ENCODE data around the gene SFXN2.
"Not testable (repeated sequence)": the region's sequence is repeated elsewhere in the genome, so short reads cannot be mapped to it uniquely, and the experiment has no call there.

SFXN2 gene

GRCh38 chr10:102679596-102679995 lies 34.8 kb upstream of the SFXN2 start:
- DNase-seq (ENCODE audit: low read depth in 2 of 3, low spot score in 1 of 3): no peak

GRCh38 chr10:102681696-102682095 lies 32.7 kb upstream of the SFXN2 start:
- DNase-seq (ENCODE audit: low read depth in 2 of 3, low spot score in 1 of 3): no peak

- DNase-seq (ENCODE audit: low read depth in 2 of 3, low spot score in 1 of 3): no peak
Observed at GRCh38 chr10:102682416-102682815, 32.0 kb upstream of the SFXN2 start.

GRCh38 chr10:102682981-102683380 lies 31.5 kb upstream of the SFXN2 start:
- DNase-seq (ENCODE audit: low read depth in 2 of 3, low spot score in 1 of 3): no peak

- no peak for DNase-seq (ENCODE audit: low read depth in 2 of 3, low spot score in 1 of 3)
Observed at GRCh38 chr10:102683736-102684135, 30.7 kb upstream of the SFXN2 start.

- DNase-seq (ENCODE audit: low read depth in 2 of 3, low spot score in 1 of 3): no peak
Observed at GRCh38 chr10:102691285-102692066, 23.0 kb upstream of the SFXN2 start.

- DNase-seq (ENCODE audit: low read depth in 2 of 3, low spot score in 1 of 3): not testable (repeated sequence)
Observed at GRCh38 chr10:102695401-102695800, 19.0 kb upstream of the SFXN2 start.

- no peak for DNase-seq (ENCODE audit: low read depth in 2 of 3, low spot score in 1 of 3)
Observed at GRCh38 chr10:102696736-102697135, 17.7 kb upstream of the SFXN2 start.

GRCh38 chr10:102698894-102699293 lies 15.5 kb upstream of the SFXN2 start:
- no peak for DNase-seq (ENCODE audit: low read depth in 2 of 3, low spot score in 1 of 3)

- no peak for DNase-seq (ENCODE audit: low read depth in 2 of 3, low spot score in 1 of 3)
Observed at GRCh38 chr10:102701272-102701671, 13.2 kb upstream of the SFXN2 start.

- no peak for DNase-seq (ENCODE audit: low read depth in 2 of 3, low spot score in 1 of 3)
Observed at GRCh38 chr10:102701796-102702195, 12.6 kb upstream of the SFXN2 start.

GRCh38 chr10:102702742-102703141 lies 11.7 kb upstream of the SFXN2 start:
- no peak for DNase-seq (ENCODE audit: low read depth in 2 of 3, low spot score in 1 of 3)

- no peak for DNase-seq (ENCODE audit: low read depth in 2 of 3, low spot score in 1 of 3)
Observed at GRCh38 chr10:102704915-102705314, 9.5 kb upstream of the SFXN2 start.

GRCh38 chr10:102705531-102705930 lies 8.9 kb upstream of the SFXN2 start:
- no peak for DNase-seq (ENCODE audit: low read depth in 2 of 3, low spot score in 1 of 3)

GRCh38 chr10:102710609-102711008 lies 3.8 kb upstream of the SFXN2 start:
- DNase-seq (ENCODE audit: low read depth in 2 of 3, low spot score in 1 of 3): no peak

- no peak for DNase-seq (ENCODE audit: low read depth in 2 of 3, low spot score in 1 of 3)
Observed at GRCh38 chr10:102712089-102712488, 2.3 kb upstream of the SFXN2 start.

- DNase-seq (ENCODE audit: low read depth in 2 of 3, low spot score in 1 of 3): no peak
Observed at GRCh38 chr10:102712843-102713538, 1.4 kb upstream of the SFXN2 start.

- DNase-seq (ENCODE audit: low read depth in 2 of 3, low spot score in 1 of 3): peak in 1 of 3 donors; percentile 66
Observed at GRCh38 chr10:102713539-102713813, 960 bp upstream of the SFXN2 start.

GRCh38 chr10:102713814-102714620 lies 419 bp upstream of the SFXN2 start, which contains the start of gene ARL3:
Gene ARL3, minus strand, starts transcription at chr10:102714397. Its CDS starts 122 bp downstream, at chr10:102714275.
- peak; percentile 94 to 99 (median 98) for DNase-seq (ENCODE audit: low read depth in 2 of 3, low spot score in 1 of 3)

GRCh38 chr10:102715880-102716279 lies 1.4 kb downstream of the SFXN2 start:
- DNase-seq (ENCODE audit: low read depth in 2 of 3, low spot score in 1 of 3): no peak

GRCh38 chr10:102716900-102717565 lies 2.6 kb downstream of the SFXN2 start:
- DNase-seq (ENCODE audit: low read depth in 2 of 3, low spot score in 1 of 3): not testable (repeated sequence)

Measured in stimulated activated CD4-positive, alpha-beta T cell treated with anti-CD3 and anti-CD28 coated beads, Interleukin-12 subunit alpha, Interleukin-12 subunit beta, amount 100 ng/mL, for 48 hours (primary cell).